VCaP (cell line): ENCODE data around the gene TRPM6.
A peak's percentile ranks its signal among the peaks of the same experiment; 100 is the strongest.
"Not testable (repeated sequence)": the region's sequence is repeated elsewhere in the genome, so short reads cannot be mapped to it uniquely, and the experiment has no call there.

Experiments
- H3K27ac ChIP-seq: fragments of 450-650 bp; 2 replicates; pipeline ENCODE4 v1.5.1; 2017
- TF ChIP-seq, protein P1 (sequence below): fragments of 450-650 bp; conservative IDR thresholded peaks from 2 replicates; pipeline ENCODE4 v1.5.1; 2017; ENCODE audit warnings: mild to moderate bottlenecking, moderate library complexity

TRPM6 gene

DNA sequence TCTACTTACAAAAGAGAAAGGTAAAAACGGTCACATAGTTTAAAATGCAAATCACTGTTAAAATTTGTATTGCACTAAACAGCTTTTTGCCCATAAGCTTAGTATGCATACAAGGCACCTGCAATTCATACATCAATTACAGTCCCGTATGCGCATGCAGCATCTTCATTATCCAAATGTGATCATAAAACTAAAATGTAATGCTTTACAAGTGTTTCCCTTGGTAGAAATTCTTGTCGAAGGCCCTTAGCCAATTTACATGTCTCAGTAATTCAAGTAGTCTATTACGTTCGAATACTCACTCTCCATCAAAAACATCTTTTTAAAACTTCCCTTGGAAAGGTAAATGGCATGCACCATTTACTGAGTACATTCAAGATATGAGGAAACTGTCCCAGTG lies 32.6 kb downstream of the TRPM6 start:
- TF ChIP-seq, protein P1, sequence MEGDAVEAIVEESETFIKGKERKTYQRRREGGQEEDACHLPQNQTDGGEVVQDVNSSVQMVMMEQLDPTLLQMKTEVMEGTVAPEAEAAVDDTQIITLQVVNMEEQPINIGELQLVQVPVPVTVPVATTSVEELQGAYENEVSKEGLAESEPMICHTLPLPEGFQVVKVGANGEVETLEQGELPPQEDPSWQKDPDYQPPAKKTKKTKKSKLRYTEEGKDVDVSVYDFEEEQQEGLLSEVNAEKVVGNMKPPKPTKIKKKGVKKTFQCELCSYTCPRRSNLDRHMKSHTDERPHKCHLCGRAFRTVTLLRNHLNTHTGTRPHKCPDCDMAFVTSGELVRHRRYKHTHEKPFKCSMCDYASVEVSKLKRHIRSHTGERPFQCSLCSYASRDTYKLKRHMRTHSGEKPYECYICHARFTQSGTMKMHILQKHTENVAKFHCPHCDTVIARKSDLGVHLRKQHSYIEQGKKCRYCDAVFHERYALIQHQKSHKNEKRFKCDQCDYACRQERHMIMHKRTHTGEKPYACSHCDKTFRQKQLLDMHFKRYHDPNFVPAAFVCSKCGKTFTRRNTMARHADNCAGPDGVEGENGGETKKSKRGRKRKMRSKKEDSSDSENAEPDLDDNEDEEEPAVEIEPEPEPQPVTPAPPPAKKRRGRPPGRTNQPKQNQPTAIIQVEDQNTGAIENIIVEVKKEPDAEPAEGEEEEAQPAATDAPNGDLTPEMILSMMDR: no peak
- H3K27ac ChIP-seq: no peak overlapping the region

DNA sequence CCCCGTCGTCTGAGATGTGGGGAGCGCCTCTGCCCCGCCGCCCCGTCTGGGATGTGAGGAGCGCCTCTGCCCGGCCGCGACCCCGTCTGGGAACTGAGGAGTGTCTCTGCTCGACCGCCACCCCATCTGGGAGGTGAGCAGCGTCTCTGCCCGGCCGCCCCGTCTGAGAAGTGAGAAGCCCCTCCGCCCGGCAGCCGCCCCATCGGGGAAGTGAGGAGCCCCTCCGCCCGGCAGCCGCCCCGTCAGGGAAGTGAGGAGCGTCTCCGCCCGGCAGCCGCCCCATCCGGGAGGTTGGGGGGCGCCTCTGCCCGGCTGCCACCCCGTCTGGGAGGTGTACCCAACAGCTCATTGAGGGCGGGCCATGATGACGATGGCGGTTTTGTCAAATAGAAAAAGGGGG lies 34.7 kb downstream of the TRPM6 start:
- H3K27ac ChIP-seq: not testable (repeated sequence)

DNA sequence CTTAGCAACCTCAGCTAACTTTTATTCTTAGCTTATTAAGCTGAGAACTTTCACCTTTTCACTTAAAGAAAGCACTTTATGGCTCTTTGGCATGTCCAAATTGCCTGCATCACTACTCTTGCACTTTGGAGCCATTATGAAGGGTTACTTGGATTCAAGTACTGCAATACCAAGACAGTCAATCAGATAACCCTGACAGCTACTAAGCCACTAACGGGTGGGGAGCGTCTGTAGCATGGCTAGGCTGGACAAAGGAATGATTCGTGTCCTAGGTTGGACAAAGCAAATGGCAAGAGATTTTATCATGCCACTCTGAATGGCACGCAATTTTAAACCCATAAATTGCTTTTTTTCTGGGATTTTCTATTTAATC lies 39.6 kb downstream of the TRPM6 start:
- TF ChIP-seq, protein P1: no peak
- H3K27ac ChIP-seq: no peak overlapping the region

DNA sequence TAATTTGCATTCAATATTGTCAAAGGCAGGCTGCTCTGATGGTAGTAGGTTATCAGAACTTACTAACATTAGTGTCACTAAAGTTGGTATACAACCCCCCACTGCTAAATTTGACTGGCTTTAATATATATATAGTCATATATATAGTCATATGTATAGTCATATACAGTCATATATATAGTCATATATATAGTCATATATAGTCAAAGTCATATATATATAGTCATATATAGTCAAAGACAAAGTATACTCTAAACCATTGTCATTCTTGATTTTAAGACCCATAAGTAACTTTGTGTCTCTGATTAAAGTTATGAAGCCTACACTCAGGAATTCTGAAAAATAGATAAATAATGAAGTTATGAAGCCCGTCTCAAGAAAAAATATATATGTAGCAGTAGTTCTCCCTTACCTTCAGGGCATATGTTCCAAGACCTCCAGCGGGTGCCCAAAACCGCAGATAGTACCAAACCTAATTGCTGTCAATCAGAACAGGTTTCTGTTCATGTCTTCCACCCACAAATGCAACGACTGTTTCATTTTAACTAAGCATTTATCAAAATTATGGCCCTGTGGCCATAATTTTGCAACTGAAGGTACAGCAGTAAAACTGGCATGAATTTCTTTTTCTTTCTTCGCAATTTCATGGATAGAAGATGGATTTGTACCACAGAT lies 40.1 kb downstream of the TRPM6 start:
- TF ChIP-seq, protein P1: no peak
- H3K27ac ChIP-seq: no peak overlapping the region

DNA sequence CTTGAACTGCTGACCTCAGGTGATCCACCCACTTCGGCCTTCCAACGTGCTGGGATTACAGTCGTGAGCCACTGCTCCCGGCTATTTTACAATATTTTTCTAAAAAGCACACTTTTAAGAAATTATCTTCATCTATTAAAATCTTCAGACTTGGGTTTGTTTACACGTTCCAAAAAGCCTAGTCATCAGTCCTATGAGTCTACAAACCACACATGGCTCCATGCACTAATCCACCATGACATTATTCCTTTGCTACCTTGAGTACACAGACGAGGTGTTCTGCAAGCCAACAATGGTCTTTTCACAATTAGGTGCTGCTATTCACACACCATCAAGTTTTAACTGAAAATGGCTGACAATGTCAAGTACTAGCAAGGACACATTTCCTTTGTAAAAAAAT lies 41.0 kb downstream of the TRPM6 start:
- TF ChIP-seq, protein P1: no peak
- H3K27ac ChIP-seq: no peak overlapping the region

DNA sequence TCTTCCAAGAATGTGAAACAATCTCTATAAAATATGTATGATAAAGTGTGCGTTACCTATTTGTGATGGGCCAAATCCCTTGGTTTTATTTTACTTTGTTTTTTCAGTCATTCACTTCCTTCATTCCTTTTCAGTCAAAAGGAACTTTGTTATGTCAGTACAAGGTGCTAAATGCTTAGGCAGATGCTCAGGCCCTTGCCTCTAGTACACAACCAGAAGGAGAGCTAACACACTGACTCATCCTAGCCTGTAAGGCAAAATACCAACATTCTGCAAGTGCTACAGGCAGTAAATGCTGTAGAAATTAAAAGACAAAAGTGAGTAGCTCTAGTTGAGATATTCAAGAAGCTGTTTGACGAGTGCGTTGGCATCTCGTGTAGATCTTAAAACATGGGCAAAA lies 49.4 kb downstream of the TRPM6 start:
- no peak overlapping the region for H3K27ac ChIP-seq
- TF ChIP-seq, protein P1: no peak

DNA sequence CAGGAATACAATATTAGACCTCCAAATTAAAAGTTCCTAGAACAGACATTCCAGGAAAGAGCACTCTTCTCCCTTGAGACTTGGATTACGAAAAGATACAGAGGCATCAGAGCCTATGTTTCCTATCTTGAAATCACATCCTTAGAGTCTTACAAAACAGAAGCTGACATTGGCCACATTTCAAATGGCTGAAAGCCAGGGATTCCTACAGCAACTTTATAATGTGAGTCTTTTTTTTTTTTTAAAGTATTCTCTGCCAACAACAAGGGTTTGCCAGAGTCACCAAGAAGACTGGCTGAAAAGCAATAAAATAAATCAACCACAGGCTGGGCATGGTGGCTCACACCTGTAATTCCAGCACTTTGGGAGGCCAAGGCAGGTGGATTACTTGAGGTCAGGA lies 63.1 kb downstream of the TRPM6 start:
- TF ChIP-seq, protein P1: no peak
- H3K27ac ChIP-seq: peak overlapping the region; percentile 34; the same call in 1 of the 2 replicates

DNA sequence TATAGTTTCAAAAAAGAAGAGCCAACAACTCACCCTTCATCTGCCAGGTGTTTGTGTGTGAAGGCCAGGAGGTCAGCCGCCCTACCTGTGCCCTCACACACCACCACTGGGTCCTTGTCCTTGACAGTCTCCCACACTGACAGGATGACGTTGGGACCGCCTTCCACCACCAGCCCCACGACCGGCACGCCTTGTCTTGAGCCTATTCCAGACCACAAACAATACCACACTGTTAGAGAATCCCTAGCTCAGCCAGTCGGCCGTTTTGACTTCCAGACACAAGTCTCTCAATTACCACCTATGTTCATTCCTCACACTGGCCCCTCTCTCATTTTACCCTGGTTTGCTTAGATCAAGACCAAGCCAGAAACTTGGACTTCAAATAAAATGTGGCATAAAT lies 66.1 kb downstream of the TRPM6 start:
- H3K27ac ChIP-seq: no peak overlapping the region
- TF ChIP-seq, protein P1: no peak
